Neural cell (in vitro differentiated cells): Measurements from ENCODE around the gene HGF. TPM values are rescaled to one million over a fixed set of nuclear protein-coding genes. Genes with fewer than 3 reads are reported as not detected.

Experiments used
- H2AFZ ChIP-seq: fragments of 200-600, 300-800 bp; sonication (generic), shearing (Covaris generic); 2 replicates; pipeline ENCODE4 v1.6.0; 2014; ENCODE audit warnings: low read depth, mild to moderate bottlenecking, antibody characterized with exemption, low read length, moderate library complexity
- H3F3A ChIP-seq: fragments of 200-600 bp; shearing (Covaris generic); 2 replicates; pipeline ENCODE4 v1.6.1; 2016; ENCODE audit warnings: mild to moderate bottlenecking, moderate library complexity, mixed read lengths, antibody characterized with exemption, low read length; ENCODE audit not compliant: insufficient read depth, poor library complexity, severe bottlenecking
- H3K27ac ChIP-seq: fragments of 200-600, 300-800 bp; sonication (generic), shearing (Covaris generic); 2 replicates; pipeline ENCODE4 v1.5.1; 2014; ENCODE audit warnings: mild to moderate bottlenecking, low read length, moderate library complexity
- H3K27me3 ChIP-seq: fragments of 300-800, 200-600 bp; sonication (generic), shearing (Covaris generic); 2 replicates; pipeline ENCODE4 v1.6.0; 2014; ENCODE audit warnings: mild to moderate bottlenecking, low read depth, low read length, moderate library complexity; ENCODE audit not compliant: insufficient read depth
- H3K36me3 ChIP-seq: fragments of 300-800, 200-600 bp; sonication (generic), shearing (Covaris generic); 2 replicates; pipeline ENCODE4 v1.5.1; 2014; ENCODE audit warnings: mild to moderate bottlenecking, antibody characterized with exemption, low read length, moderate library complexity; ENCODE audit not compliant: insufficient read depth
- H3K4me2 ChIP-seq: fragments of 300-800, 200-600 bp; sonication (generic), shearing (Covaris generic); 2 replicates; pipeline ENCODE4 v1.6.0; 2014; ENCODE audit warnings: mild to moderate bottlenecking, low read length
- H3K4me3 ChIP-seq: fragments of 300-800, 200-600 bp; sonication (generic), shearing (Covaris generic); 2 replicates; pipeline ENCODE4 v1.5.1; 2014; ENCODE audit warnings: mild to moderate bottlenecking, low read length, moderate library complexity
- H3K79me2 ChIP-seq: fragments of 200-600 bp; shearing (Covaris generic); replicated peaks from 2 replicates; pipeline ENCODE4 v1.6.0; 2014; ENCODE audit warnings: mild to moderate bottlenecking, low read length, moderate library complexity; ENCODE audit not compliant: insufficient read depth
- H3K9ac ChIP-seq: fragments of 300-800, 200-600 bp; sonication (generic), shearing (Covaris generic); 2 replicates; pipeline ENCODE4 v1.6.1; 2016; ENCODE audit warnings: mild to moderate bottlenecking, low read length, mixed read lengths
- H3K9me2 ChIP-seq: fragments of 200-600 bp; shearing (Covaris generic); 2 replicates; pipeline ENCODE4 v1.6.1; 2016; ENCODE audit warnings: mild to moderate bottlenecking, low read length, mixed read lengths; ENCODE audit not compliant: insufficient read depth
- H3K9me3 ChIP-seq: fragments of 200-600, 300-800 bp; sonication (generic), shearing (Covaris generic); 2 replicates; pipeline ENCODE4 v1.6.1; 2016; ENCODE audit warnings: mild to moderate bottlenecking, mixed run types, low read length, moderate library complexity, mixed read lengths
- H4K20me1 ChIP-seq: fragments of 200-600 bp; shearing (Covaris generic); 2 replicates; pipeline ENCODE4 v1.6.1; 2016; ENCODE audit warnings: mild to moderate bottlenecking, mixed run types; ENCODE audit not compliant: insufficient read depth
- EP300 ChIP-seq: fragments of 450-650 bp; conservative IDR thresholded peaks from 2 replicates; pipeline ENCODE4 v1.6.1; 2014; ENCODE audit warnings: antibody characterized with exemption, mild to moderate bottlenecking, moderate library complexity; ENCODE audit not compliant: poor library complexity, severe bottlenecking
- EZH2 ChIP-seq: fragments of 200-600, 300-800 bp; shearing (Covaris generic), sonication (generic); IDR thresholded peaks from 2 replicates; pipeline ENCODE4 v1.6.1; 2014; ENCODE audit warnings: antibody characterized with exemption, low read length, borderline replicate concordance, mild to moderate bottlenecking; ENCODE audit not compliant: insufficient read depth, poor library complexity, severe bottlenecking
- MXI1 ChIP-seq: fragments of 450-650 bp; conservative IDR thresholded peaks from 2 replicates; pipeline ENCODE4 v1.6.1; 2014; ENCODE audit warnings: antibody characterized with exemption, mild to moderate bottlenecking; ENCODE audit not compliant: poor library complexity, severe bottlenecking
- POLR2AphosphoS5 ChIP-seq: IDR thresholded peaks from 2 replicates; pipeline ENCODE4 v1.6.1; 2012
- RAD21 ChIP-seq: fragments of 450-650 bp; conservative IDR thresholded peaks from 2 replicates; pipeline ENCODE4 v1.6.1; 2014; ENCODE audit warnings: antibody characterized with exemption, mild to moderate bottlenecking, moderate library complexity
- SMC3 ChIP-seq: fragments of 450-650 bp; conservative IDR thresholded peaks from 2 replicates; pipeline ENCODE4 v1.6.1; 2014; ENCODE audit warnings: antibody characterized with exemption, mild to moderate bottlenecking, moderate library complexity; ENCODE audit not compliant: poor library complexity
- TAF1 ChIP-seq: IDR thresholded peaks from 2 replicates; pipeline ENCODE4 v1.6.1; 2012; ENCODE audit warnings: low read depth
- polyA plus RNA-seq: library from polyadenylated mRNA; depleted of rRNA; stranded (reverse); fragments of >200 nt; gene quantifications from 2 replicates; pipeline ENCODE4 v1.2.3, GENCODE V29; 2014
- TF ChIP-seq, protein P1 (sequence below): fragments of 450-650 bp; IDR thresholded peaks from 2 replicates; pipeline ENCODE4 v1.5.1; 2014; ENCODE audit warnings: antibody characterized with exemption, mild to moderate bottlenecking, moderate library complexity; ENCODE audit not compliant: poor library complexity, severe bottlenecking
- TF ChIP-seq, protein P2 (sequence below): IDR thresholded peaks from 2 replicates; pipeline ENCODE4 v1.6.1; 2012; ENCODE audit warnings: borderline replicate concordance

The HGF gene
- polyA plus RNA-seq, 1 donor from 2014 or later = not detected

DNA sequence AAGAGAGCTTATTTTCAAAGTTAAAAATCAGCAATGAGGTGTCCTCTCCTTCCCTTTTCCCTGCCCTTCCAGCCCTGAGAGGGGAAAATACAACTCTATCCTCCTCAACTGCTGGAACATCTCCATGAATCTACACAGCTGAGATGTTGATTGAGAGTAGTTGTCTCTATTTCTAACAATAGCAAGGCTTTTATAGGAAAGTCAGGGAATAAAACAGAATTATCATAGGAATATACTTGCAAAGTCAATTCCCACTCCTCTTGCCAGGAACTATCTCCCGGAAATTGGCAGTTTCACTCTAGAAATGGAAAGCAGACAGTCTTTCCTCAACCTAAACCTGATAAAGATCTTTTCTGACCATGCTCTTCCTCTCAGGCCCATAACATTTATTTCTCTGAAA lies 8.8 kb downstream of the HGF start:
- H2AFZ ChIP-seq = no peak overlapping the region
- H3K9me2 ChIP-seq = no peaks in the 10 kb centered on the region
- no peaks in the 10 kb centered on the region for H4K20me1 ChIP-seq
- no peaks in the 10 kb centered on the region for H3K36me3 ChIP-seq
- no peak for TF ChIP-seq EZH2
- no peak for TF ChIP-seq RAD21
- no peak for TF ChIP-seq POLR2AphosphoS5
- TF ChIP-seq TAF1 = no peak
- TF ChIP-seq, protein P1, sequence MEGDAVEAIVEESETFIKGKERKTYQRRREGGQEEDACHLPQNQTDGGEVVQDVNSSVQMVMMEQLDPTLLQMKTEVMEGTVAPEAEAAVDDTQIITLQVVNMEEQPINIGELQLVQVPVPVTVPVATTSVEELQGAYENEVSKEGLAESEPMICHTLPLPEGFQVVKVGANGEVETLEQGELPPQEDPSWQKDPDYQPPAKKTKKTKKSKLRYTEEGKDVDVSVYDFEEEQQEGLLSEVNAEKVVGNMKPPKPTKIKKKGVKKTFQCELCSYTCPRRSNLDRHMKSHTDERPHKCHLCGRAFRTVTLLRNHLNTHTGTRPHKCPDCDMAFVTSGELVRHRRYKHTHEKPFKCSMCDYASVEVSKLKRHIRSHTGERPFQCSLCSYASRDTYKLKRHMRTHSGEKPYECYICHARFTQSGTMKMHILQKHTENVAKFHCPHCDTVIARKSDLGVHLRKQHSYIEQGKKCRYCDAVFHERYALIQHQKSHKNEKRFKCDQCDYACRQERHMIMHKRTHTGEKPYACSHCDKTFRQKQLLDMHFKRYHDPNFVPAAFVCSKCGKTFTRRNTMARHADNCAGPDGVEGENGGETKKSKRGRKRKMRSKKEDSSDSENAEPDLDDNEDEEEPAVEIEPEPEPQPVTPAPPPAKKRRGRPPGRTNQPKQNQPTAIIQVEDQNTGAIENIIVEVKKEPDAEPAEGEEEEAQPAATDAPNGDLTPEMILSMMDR = no peak
- no peak for TF ChIP-seq MXI1
- no peak for TF ChIP-seq EP300
- no peak for TF ChIP-seq SMC3
- TF ChIP-seq, protein P2, sequence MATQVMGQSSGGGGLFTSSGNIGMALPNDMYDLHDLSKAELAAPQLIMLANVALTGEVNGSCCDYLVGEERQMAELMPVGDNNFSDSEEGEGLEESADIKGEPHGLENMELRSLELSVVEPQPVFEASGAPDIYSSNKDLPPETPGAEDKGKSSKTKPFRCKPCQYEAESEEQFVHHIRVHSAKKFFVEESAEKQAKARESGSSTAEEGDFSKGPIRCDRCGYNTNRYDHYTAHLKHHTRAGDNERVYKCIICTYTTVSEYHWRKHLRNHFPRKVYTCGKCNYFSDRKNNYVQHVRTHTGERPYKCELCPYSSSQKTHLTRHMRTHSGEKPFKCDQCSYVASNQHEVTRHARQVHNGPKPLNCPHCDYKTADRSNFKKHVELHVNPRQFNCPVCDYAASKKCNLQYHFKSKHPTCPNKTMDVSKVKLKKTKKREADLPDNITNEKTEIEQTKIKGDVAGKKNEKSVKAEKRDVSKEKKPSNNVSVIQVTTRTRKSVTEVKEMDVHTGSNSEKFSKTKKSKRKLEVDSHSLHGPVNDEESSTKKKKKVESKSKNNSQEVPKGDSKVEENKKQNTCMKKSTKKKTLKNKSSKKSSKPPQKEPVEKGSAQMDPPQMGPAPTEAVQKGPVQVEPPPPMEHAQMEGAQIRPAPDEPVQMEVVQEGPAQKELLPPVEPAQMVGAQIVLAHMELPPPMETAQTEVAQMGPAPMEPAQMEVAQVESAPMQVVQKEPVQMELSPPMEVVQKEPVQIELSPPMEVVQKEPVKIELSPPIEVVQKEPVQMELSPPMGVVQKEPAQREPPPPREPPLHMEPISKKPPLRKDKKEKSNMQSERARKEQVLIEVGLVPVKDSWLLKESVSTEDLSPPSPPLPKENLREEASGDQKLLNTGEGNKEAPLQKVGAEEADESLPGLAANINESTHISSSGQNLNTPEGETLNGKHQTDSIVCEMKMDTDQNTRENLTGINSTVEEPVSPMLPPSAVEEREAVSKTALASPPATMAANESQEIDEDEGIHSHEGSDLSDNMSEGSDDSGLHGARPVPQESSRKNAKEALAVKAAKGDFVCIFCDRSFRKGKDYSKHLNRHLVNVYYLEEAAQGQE = no peak
- H3K27me3 ChIP-seq = no peaks in the 10 kb centered on the region
- no peak overlapping the region for H3K4me3 ChIP-seq
- H3F3A ChIP-seq = no peaks in the 10 kb centered on the region
- no peaks in the 10 kb centered on the region for H3K9me3 ChIP-seq
- no peak overlapping the region for H3K27ac ChIP-seq
- no peaks in the 10 kb centered on the region for H3K79me2 ChIP-seq
- H3K9ac ChIP-seq = no peak overlapping the region
- H3K4me2 ChIP-seq = no peak overlapping the region

DNA sequence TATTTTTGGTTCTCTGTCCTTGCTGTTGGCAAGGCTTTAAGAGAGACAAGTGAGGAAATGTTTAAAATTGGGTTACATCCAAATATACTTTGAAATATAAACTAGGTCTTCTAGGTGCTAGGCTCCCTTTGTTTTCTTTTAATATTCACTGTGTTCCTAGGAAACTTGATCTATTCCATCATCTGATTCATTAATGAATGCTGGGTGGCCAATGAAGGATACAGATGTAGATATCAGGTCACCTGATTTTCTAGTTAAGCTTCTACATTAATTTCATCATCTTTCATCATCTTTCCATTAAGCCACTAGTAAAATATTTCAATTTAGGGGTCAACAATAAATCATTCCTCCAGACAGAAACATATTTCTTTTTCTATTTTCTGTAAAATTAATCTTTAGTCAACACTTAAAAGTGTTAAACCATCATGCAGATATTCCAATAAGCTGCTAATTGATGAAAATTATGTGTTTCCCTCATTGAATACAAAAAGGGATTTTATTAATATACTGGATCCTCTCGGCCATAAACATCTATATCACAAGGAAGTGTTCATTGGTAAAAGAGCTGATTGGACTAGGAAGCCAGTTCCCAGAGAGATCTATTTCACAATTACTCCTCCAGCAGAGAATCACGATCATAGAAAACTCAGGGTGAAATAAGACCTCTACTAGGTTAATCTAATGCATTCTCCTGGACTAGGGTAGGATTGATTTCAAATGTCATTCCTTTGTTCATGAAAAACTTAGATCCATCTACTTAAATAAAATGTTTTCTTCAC lies 14.7 kb downstream of the HGF start:
- no peaks in the 10 kb centered on the region for H3K36me3 ChIP-seq
- H3K4me2 ChIP-seq = no peak overlapping the region
- no peaks in the 10 kb centered on the region for H3K79me2 ChIP-seq
- H3K9ac ChIP-seq = no peak overlapping the region
- H2AFZ ChIP-seq = no peak overlapping the region
- no peaks in the 10 kb centered on the region for H4K20me1 ChIP-seq
- no peak for TF ChIP-seq POLR2AphosphoS5
- TF ChIP-seq RAD21 = no peak
- TF ChIP-seq, protein P2 = no peak
- no peaks in the 10 kb centered on the region for H3K27me3 ChIP-seq
- H3K9me2 ChIP-seq = no peaks in the 10 kb centered on the region
- H3F3A ChIP-seq = no peaks in the 10 kb centered on the region
- H3K27ac ChIP-seq = no peak overlapping the region
- H3K9me3 ChIP-seq = no peaks in the 10 kb centered on the region
- H3K4me3 ChIP-seq = no peak overlapping the region
